Central memory CD8-positive, alpha-beta T cell (primary cell): ENCODE data around the gene UCK2.

Experiments
- ATAC-seq: fragments of 150-1000 bp; cut with Tn5 transposase; replicated peaks from 2 replicates; pipeline ENCODE4 v1.10.0; 2022; ENCODE audit warnings: mild to moderate bottlenecking, moderate FRiP score, moderate number of reproducible peaks; ENCODE audit not compliant: poor library complexity, severe bottlenecking; ENCODE audit errors: extremely low read depth
- DNase-seq, 2 donors: peaks; one replicate each; pipeline ENCODE4 v3.0.0; 2021; ENCODE audit warnings: low spot score in 2 of 2
- H3K27ac Mint-ChIP-seq: one replicate; pipeline ENCODE4 v1.8.0; 2022; ENCODE audit warnings: low read depth, mild to moderate bottlenecking, moderate library complexity, mixed read lengths
- H3K27me3 Mint-ChIP-seq: one replicate; pipeline ENCODE4 v1.8.0; 2022; ENCODE audit warnings: mixed read lengths
- H3K36me3 Mint-ChIP-seq: one replicate; pipeline ENCODE4 v1.8.0; 2022; ENCODE audit warnings: mild to moderate bottlenecking, moderate library complexity, mixed read lengths; ENCODE audit not compliant: insufficient read depth
- H3K4me1 Mint-ChIP-seq: one replicate; pipeline ENCODE4 v1.8.0; 2022; ENCODE audit warnings: mixed read lengths
- H3K4me3 Mint-ChIP-seq: one replicate; pipeline ENCODE4 v1.8.0; 2022; ENCODE audit warnings: mild to moderate bottlenecking, moderate library complexity, mixed read lengths
- H3K9me3 Mint-ChIP-seq: one replicate; pipeline ENCODE4 v1.8.0; 2022; ENCODE audit warnings: mixed read lengths

UCK2 gene

DNA sequence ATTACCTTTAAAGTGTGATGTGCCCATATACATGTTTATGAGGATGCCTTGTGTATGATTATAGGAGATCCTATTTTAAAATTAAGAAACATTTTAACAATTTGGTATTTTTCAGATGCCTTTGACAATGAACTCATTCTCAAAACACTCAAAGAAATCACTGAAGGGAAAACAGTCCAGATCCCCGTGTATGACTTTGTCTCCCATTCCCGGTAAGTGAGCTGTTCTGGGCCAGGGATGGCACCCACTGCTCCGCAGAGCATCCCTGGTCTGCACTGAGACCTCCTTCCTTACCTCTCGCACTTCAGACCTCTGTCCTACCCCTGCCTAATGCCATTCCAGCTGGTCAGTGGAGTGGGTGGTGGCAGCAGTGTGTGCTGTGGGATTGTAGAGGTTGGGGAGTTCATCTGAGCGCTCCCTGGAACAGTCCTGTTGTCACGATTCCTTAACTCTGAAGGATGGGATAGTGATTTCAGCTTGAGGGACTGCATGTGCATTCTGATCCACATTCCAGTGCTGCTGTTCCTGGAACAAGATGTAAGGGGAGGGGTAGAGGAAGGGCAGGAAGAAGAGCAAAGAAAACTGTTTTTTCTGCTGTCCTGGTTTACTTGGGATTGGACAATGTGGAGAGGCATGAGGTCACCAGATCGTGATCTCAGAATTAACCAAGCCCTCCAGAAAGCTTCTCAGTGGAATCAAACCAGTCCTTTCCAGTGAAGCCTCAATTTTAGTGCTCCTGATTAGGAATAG, 63.9 kb downstream of the UCK2 start:
- no peaks in the 10 kb centered on the region for H3K4me1 Mint-ChIP-seq
- H3K9me3 Mint-ChIP-seq, result no peaks in the 10 kb centered on the region
- H3K36me3 Mint-ChIP-seq, result peaks cover 4% of the 10 kb centered on the region
- ATAC-seq (no peak), DNase-seq (no peak)
- no peak overlapping the region for H3K4me3 Mint-ChIP-seq
- H3K27ac Mint-ChIP-seq, result no peak overlapping the region
- H3K27me3 Mint-ChIP-seq, result no peaks in the 10 kb centered on the region

DNA sequence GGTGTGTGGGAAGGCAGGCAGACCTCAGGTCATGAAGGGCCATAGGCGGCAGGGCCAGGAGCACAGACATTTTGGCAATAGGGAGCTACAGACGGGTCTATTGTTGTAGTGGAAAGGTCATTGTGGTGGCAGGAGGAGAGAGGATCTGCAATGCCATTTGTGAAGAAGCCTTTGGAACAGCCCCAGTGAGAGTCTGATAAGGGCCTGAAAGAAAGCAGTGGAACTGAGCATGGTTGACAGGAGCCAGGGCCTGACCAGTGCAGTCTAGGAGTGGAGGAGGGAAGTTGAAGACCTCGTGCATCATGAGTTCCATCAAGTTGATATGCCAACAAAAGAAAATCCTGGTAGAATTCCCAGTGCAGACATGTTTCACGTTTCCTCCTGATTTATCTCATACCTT, 65.5 kb downstream of the UCK2 start:
- ATAC-seq, result no peak
- H3K4me1 Mint-ChIP-seq, result peaks cover 12% of the 10 kb centered on the region
- H3K27me3 Mint-ChIP-seq, result no peaks in the 10 kb centered on the region
- H3K9me3 Mint-ChIP-seq, result no peaks in the 10 kb centered on the region
- DNase-seq, result no peak
- H3K4me3 Mint-ChIP-seq, result no peak overlapping the region
- peaks cover 4% of the 10 kb centered on the region for H3K36me3 Mint-ChIP-seq
- no peak overlapping the region for H3K27ac Mint-ChIP-seq

DNA sequence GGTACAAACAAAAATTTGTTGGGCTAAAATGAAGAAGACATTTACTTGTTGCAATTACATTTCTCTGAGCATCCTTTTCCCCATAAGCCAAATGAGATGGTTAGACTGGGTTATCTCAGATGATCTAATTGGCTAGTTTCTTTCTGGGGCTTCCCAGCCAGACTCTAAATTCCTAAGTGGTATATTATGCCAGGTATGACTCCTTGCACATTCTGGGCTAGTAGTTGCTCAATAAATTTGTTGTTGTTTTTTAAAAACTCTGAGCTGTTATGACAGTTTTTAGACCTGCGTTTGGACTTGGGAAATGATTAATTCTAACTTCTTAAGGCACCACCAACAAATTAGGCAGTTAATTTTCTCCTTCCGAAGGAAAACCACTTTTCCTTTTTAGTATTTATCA, 66.1 kb downstream of the UCK2 start:
- Mint-ChIP-seq H3K4me1 (peaks cover 12% of the 10 kb centered on the region), H3K36me3 (peaks cover 4% of the 10 kb centered on the region), H3K27ac (no peak overlapping the region), H3K27me3 (no peaks in the 10 kb centered on the region), H3K9me3 (no peaks in the 10 kb centered on the region), H3K4me3 (no peak overlapping the region)
- no peak for ATAC-seq
- no peak for DNase-seq

DNA sequence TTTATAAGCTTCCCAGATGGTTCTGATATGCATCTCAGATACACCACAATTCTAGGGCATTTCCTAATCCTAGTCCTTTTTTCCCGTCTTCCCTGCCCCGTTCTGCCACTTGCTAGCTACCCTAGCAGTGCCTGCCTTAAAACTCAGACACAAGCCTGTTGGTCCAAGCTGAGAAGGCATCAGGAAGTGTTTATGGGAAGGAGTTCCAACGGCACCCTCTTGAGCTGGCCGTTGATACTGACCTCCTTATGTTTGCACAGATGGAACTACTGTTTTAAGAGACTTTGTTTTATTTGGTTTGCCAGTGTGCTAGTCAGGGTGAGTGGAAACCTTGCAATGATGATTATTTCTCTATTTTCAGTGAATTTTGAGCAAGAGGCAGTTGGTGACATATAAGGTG, 67.2 kb downstream of the UCK2 start:
- no peak for ATAC-seq
- Mint-ChIP-seq H3K36me3 (peaks cover 6% of the 10 kb centered on the region), H3K9me3 (no peaks in the 10 kb centered on the region), H3K27ac (no peak overlapping the region), H3K4me3 (no peak overlapping the region), H3K27me3 (no peaks in the 10 kb centered on the region), H3K4me1 (peaks cover 12% of the 10 kb centered on the region)
- DNase-seq, result no peak

DNA sequence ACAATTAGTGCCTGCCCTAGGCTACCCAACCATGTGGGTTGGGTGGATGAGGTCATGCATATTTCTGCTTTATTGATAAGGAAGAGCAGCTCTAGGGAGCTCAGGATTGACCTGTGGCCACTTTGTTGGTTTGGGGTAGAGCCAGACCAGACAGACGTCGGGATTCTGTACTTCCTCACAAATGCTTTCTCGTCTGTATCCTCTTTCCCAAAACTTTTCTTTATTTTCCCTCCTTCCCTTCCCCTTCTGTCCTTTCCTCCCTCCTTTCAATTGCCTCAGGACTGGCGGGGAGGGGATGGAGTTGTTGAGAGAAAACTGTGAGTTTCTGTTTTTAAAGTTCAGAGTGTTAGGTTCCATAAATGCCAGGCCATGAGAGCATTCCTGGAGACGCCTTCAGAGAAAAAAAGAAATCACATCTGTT, 68.0 kb downstream of the UCK2 start:
- Mint-ChIP-seq H3K4me1 (peaks cover 16% of the 10 kb centered on the region), H3K36me3 (peaks cover 6% of the 10 kb centered on the region), H3K27me3 (no peaks in the 10 kb centered on the region), H3K9me3 (no peaks in the 10 kb centered on the region), H3K27ac (no peak overlapping the region), H3K4me3 (no peak overlapping the region)
- DNase-seq (no peak), ATAC-seq (no peak)

DNA sequence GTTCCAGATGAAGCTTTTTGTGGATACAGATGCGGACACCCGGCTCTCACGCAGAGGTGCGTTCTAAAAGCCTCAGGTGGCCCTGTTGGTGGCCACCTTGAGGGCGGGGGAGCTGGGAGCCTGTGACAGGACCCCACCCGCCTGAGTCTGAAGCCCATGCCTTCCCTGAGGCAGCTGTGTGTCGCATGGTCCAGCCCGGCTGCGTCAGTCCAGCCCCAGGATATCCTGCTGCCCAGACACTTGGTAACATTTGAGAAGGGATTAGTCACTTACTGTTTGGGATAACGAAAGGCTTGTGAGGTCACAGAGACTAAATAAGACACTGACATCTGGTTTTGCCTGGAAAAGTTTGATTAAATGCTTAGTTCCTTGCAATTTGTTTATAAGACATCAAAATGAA, 68.9 kb downstream of the UCK2 start:
- Mint-ChIP-seq H3K4me3 (no peak overlapping the region), H3K27me3 (no peaks in the 10 kb centered on the region), H3K36me3 (peaks cover 6% of the 10 kb centered on the region), H3K27ac (no peak overlapping the region), H3K9me3 (no peaks in the 10 kb centered on the region), H3K4me1 (peaks cover 16% of the 10 kb centered on the region)
- ATAC-seq, result no peak
- DNase-seq, result no peak

DNA sequence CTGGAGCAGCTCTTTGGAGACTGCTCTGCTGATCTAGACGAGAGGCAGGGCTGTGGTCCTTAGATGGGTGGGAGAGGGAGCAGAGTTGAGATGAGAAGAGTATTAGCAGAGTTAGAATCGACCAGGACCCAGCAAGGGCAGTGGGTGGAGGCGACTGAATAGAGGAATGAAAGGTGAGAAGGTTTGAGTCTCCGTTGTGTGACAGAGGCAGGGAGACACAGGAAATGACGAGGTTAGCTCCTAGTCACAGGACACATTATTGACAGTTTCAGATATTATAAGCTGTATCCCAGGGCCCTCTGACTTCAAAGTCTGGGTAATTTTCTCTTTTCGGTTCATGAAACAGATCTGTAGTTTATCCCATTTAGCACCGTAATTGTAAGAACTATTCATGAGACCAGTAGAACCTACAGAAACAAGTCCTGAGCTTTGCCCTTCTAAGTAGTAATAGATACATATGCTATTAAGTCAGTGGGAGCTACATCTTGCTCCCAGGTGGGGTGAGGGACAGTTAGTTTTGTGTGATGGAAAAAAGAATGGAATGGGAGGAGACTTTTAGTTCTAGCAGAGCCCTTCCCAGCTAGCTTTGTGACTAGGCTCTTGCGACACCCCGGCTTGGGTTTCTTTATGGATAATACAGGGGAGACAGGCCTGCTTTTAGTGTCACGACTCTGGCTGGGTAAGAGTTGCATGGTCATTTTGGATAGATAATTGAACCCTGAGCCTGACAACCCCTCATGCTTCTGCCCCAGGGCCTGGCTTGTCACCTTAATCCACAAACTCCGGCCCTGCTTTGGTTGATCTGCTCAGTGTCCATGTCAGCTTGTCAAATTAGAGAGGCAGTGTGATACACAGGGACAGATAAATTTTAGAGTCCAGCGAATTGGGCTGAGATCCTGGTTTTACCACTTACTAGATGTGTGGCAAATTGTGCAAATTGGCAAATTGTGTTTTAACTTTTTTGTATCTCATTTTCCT, 70.2 kb downstream of the UCK2 start:
- Mint-ChIP-seq H3K36me3 (peaks cover 3% of the 10 kb centered on the region), H3K4me1 (peaks cover 16% of the 10 kb centered on the region), H3K27me3 (no peaks in the 10 kb centered on the region), H3K9me3 (no peaks in the 10 kb centered on the region), H3K27ac (peak overlapping the region; percentile 35), H3K4me3 (no peak overlapping the region)
- ATAC-seq (peak; percentile 49), DNase-seq (no peak)

DNA sequence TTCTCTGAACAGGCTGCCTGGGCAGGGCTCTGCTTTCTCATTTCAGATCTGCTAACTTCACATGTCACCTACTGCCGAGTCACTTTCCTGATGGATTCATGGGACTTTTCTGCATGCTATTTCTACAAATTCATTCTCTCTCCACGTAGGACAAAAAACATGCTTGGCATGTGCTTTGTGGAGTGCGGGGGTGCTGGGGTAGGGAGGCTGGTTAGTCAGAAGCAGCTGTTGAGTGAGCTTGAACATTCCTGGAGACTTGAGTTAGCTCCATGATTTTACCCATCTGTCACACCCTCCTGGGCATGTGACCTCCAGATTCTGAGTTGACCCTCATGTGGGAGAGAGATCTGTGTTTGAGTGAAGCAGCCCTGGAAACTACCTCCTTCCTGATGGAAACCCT, 71.4 kb downstream of the UCK2 start:
- no peak for ATAC-seq
- no peak overlapping the region for H3K27ac Mint-ChIP-seq
- DNase-seq, result no peak

DNA sequence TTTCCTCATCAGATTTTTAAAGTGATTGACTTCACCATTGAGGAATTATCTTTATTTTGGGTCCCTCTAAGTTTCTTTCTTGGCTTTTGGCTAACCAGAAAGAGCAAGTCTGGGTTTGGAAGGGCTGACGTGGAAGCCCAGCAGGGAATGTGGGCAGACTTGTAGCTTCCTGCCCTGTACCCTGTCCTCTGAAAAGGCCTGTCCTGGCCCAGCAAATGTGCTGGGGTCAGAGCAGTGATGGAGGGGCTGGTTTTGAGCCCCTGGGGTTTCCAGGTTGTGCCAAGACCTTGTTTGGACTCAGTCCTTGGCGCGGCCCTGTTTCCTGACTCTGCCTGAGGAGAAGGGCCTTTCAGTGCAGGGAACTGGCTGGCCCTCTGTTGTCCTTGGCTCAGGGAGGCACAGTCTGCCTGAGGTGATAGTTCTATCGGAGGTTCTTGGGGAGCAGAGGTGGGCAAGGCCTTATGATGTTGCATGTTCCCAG, 72.1 kb downstream of the UCK2 start:
- Mint-ChIP-seq H3K4me3 (no peak overlapping the region), H3K36me3 (peaks cover 4% of the 10 kb centered on the region), H3K9me3 (no peaks in the 10 kb centered on the region), H3K4me1 (peaks cover 16% of the 10 kb centered on the region), H3K27me3 (no peaks in the 10 kb centered on the region), H3K27ac (no peak overlapping the region)
- DNase-seq (no peak), ATAC-seq (no peak)

More for the DNA sequence above, 71.4 kb downstream of the UCK2 start:
- Mint-ChIP-seq H3K27me3 (no peaks in the 10 kb centered on the region), H3K4me3 (no peak overlapping the region), H3K36me3 (peaks cover 3% of the 10 kb centered on the region), H3K9me3 (no peaks in the 10 kb centered on the region), H3K4me1 (peaks cover 16% of the 10 kb centered on the region)

DNA sequence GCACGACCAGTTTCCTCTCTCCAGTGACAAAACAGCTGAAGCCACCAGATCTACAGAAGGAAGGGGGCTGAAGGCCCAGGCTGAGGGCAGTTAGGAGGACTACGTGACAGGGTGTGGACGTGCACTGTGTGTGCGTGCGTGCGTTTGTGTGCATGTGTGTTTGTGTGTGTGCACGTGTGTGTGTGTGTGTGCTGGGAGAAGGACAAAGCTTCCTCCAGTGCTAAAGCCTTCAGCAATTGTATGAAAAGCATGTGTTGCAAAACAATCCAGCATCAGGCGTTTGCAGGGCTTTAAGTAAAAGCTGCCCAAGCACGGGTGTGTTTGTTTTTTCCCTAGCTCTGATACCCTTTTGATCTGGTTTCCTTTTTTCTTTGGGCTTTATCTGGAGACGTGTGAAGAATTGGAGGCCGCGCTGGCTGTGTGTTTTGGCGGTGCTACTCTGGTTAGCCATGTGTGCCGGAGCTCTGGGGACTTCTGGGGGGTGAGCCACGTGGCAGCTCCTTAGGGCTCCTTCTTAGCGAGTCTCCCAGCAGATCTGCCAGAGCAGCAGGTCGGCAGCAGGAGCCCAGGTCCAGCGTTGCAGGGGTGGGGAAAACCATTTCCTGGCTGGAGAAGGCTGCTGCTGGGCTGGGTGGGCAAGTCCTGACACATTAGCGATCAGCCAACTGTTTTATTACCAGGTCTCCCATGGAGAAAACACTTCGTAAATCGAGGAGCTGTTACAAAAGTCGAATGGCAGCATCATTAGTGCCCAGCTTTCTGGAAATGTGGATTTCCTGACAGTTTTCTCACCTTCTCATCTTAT, 73.4 kb downstream of the UCK2 start:
- no peak overlapping the region for H3K27ac Mint-ChIP-seq
- no peak overlapping the region for H3K4me3 Mint-ChIP-seq
- H3K9me3 Mint-ChIP-seq, result no peaks in the 10 kb centered on the region
- H3K36me3 Mint-ChIP-seq, result peaks cover 4% of the 10 kb centered on the region
- ATAC-seq, result no peak
- H3K4me1 Mint-ChIP-seq, result peaks cover 16% of the 10 kb centered on the region
- H3K27me3 Mint-ChIP-seq, result no peaks in the 10 kb centered on the region
- no peak for DNase-seq

DNA sequence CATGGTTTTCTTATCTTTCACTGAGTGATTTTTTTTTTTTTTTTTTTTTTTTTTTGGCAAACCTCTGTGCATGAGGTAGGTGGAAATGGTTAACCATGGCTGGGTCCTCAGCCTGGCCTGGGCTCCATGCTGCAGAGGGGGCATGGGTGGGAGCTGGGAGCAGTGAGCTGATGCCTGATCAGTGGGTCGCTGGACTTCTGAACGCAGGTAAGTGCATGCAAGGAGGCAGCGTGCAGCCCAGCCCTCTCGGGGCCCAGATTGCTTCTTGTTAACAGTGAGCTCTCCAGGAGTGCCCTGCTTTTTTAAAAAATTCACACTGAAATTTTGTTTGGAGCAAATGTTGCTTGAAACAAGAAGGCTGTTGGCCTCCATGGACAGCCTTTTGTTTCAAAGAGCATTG, 75.2 kb downstream of the UCK2 start:
- Mint-ChIP-seq H3K4me3 (no peak overlapping the region), H3K9me3 (no peaks in the 10 kb centered on the region), H3K36me3 (peaks cover 6% of the 10 kb centered on the region), H3K4me1 (peaks cover 5% of the 10 kb centered on the region), H3K27ac (no peak overlapping the region), H3K27me3 (no peaks in the 10 kb centered on the region)
- DNase-seq (no peak), ATAC-seq (no peak)

DNA sequence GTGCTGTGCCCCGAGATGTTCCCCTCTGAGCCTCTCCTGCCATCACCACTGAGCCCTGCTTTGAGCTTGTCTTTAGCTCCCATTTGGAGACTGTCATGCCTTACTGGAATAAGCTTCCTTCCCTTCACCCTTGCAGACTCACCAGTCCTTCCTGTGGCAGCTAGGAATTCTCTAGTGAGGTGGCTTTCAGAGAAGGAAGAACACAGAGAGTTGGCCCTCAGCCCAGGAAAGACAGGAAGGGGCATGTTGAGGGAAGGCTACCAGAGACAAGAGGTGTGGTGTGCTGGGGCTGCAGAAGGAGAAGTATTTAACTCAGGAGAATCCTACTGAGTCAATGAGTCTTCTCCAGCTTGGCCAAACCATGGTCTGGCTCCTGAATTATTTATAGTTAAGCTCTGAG, 76.3 kb downstream of the UCK2 start:
- H3K27ac Mint-ChIP-seq, result no peak overlapping the region
- no peak for DNase-seq
- no peak for ATAC-seq
- no peak overlapping the region for H3K4me3 Mint-ChIP-seq
- H3K9me3 Mint-ChIP-seq, result no peaks in the 10 kb centered on the region
- peaks cover 4% of the 10 kb centered on the region for H3K4me1 Mint-ChIP-seq
- H3K36me3 Mint-ChIP-seq, result peaks cover 12% of the 10 kb centered on the region
- no peaks in the 10 kb centered on the region for H3K27me3 Mint-ChIP-seq
